OCI-LY3 (cell line): ENCODE data around the gene KIF2A.

Experiments
- EZH2phosphoT487 ChIP-seq: fragments of 200-600 bp; shearing (Covaris generic); IDR thresholded peaks from 2 replicates; pipeline ENCODE4 v1.6.1; 2018; ENCODE audit warnings: antibody characterized with exemption, mixed run types, low read depth
- TF ChIP-seq, protein P1 (sequence below): fragments of 200-600, 300-600 bp; sonication (generic); IDR thresholded peaks from 2 replicates; pipeline ENCODE4 v1.5.1; 2014; ENCODE audit warnings: antibody characterized with exemption, low read length, low read depth

DNA sequence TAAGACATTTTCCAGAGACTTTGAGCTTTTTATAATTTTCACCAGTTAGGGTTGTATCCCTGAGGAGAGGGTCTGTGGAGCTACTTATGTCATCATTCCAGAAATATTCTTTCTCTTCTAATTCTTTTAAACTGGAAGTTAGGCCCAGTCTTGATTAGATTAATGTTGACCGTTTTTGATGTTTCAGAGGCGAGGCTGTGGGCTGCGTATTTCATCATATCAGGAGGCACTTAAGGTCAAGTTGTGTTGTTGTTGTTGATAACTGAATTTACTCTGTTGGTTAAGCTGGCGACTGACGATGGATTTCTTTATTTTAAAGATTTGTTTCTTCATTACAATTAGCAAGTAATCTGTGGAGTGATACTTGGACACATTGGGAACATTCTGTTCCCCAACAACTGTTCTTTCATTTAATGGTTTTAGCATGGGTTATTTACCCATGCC is 126.6 kb downstream of the KIF2A start:
- TF ChIP-seq, protein P1, sequence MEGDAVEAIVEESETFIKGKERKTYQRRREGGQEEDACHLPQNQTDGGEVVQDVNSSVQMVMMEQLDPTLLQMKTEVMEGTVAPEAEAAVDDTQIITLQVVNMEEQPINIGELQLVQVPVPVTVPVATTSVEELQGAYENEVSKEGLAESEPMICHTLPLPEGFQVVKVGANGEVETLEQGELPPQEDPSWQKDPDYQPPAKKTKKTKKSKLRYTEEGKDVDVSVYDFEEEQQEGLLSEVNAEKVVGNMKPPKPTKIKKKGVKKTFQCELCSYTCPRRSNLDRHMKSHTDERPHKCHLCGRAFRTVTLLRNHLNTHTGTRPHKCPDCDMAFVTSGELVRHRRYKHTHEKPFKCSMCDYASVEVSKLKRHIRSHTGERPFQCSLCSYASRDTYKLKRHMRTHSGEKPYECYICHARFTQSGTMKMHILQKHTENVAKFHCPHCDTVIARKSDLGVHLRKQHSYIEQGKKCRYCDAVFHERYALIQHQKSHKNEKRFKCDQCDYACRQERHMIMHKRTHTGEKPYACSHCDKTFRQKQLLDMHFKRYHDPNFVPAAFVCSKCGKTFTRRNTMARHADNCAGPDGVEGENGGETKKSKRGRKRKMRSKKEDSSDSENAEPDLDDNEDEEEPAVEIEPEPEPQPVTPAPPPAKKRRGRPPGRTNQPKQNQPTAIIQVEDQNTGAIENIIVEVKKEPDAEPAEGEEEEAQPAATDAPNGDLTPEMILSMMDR, result no peak
- no peak for TF ChIP-seq EZH2phosphoT487
